H9 (cell line): ENCODE measurements around the gene NAGK. TPM values are rescaled to one million over a fixed set of nuclear protein-coding genes. Genes with fewer than 3 reads are reported as not detected.

Experiments used
- DNase-seq: peaks from one replicate; pipeline ENCODE4 v3.0.0-alpha.2; 2017
- H2AFZ ChIP-seq: one replicate; pipeline ENCODE4 v1.6.1; 2013; ENCODE audit warnings: mild to moderate bottlenecking, low read length, control low read depth, moderate library complexity
- H2AK5ac ChIP-seq: 2 replicates; pipeline ENCODE4 v1.6.1; 2013; ENCODE audit warnings: low read length, control low read depth, mixed read lengths; ENCODE audit not compliant: insufficient read length
- H2BK120ac ChIP-seq: one replicate; pipeline ENCODE4 v1.6.1; 2013; ENCODE audit warnings: low read depth, mild to moderate bottlenecking, low read length, control low read depth, inconsistent platforms; ENCODE audit not compliant: poor library complexity, severe bottlenecking
- H2BK12ac ChIP-seq: 2 replicates; pipeline ENCODE4 v1.6.1; 2013; ENCODE audit warnings: low read length, control low read depth, mixed read lengths, low read depth; ENCODE audit not compliant: insufficient read length
- H2BK15ac ChIP-seq: 2 replicates; pipeline ENCODE4 v1.6.1; 2013; ENCODE audit warnings: low read depth, low read length, control low read depth
- H2BK20ac ChIP-seq: one replicate; pipeline ENCODE4 v1.6.1; 2013; ENCODE audit warnings: low read depth, mild to moderate bottlenecking, low read length, control low read depth, inconsistent platforms; ENCODE audit not compliant: poor library complexity, severe bottlenecking
- H2BK5ac ChIP-seq: 2 replicates; pipeline ENCODE4 v1.6.1; 2013; ENCODE audit warnings: low read length, control low read depth, mixed read lengths; ENCODE audit not compliant: insufficient read length
- H3K14ac ChIP-seq: 2 replicates; pipeline ENCODE4 v1.6.1; 2013; ENCODE audit warnings: low read length, control low read depth; ENCODE audit not compliant: insufficient read depth
- H3K18ac ChIP-seq: 2 replicates; pipeline ENCODE4 v1.6.1; 2013; ENCODE audit warnings: low read depth, mild to moderate bottlenecking, mixed read lengths, low read length, control low read depth; ENCODE audit not compliant: insufficient read length
- H3K23ac ChIP-seq: 2 replicates; pipeline ENCODE4 v1.6.1; 2013; ENCODE audit warnings: low read length, control low read depth, mixed read lengths, low read depth; ENCODE audit not compliant: insufficient read length
- H3K23me2 ChIP-seq: 2 replicates; pipeline ENCODE4 v1.6.1; 2013; ENCODE audit warnings: low read depth, mild to moderate bottlenecking, mixed read lengths, low read length, control low read depth; ENCODE audit not compliant: insufficient read length, poor library complexity, severe bottlenecking
- H3K27ac ChIP-seq: 2 replicates; pipeline ENCODE4 v1.5.1; 2013; ENCODE audit warnings: low read length, control low read depth, mixed read lengths, low read depth; ENCODE audit not compliant: insufficient read length
- H3K27me3 ChIP-seq: 2 replicates; pipeline ENCODE4 v1.6.1; 2013; ENCODE audit warnings: low read length, control low read depth, inconsistent platforms; ENCODE audit not compliant: insufficient read depth
- H3K4ac ChIP-seq: 2 replicates; pipeline ENCODE4 v1.6.1; 2013; ENCODE audit warnings: low read depth, mild to moderate bottlenecking, control low read depth, inconsistent platforms, low read length, moderate library complexity
- H3K4me1 ChIP-seq: 2 replicates; pipeline ENCODE4 v1.6.1; 2013; ENCODE audit warnings: low read length, control low read depth, inconsistent platforms; ENCODE audit not compliant: insufficient read depth
- H3K4me2 ChIP-seq: 2 replicates; pipeline ENCODE4 v1.6.1; 2013; ENCODE audit warnings: low read length, control low read depth, mixed read lengths; ENCODE audit not compliant: insufficient read length, insufficient read depth
- H3K56ac ChIP-seq: 2 replicates; pipeline ENCODE4 v1.6.1; 2013; ENCODE audit warnings: low read depth, mild to moderate bottlenecking, mixed read lengths, low read length, control low read depth; ENCODE audit not compliant: insufficient read length
- H3K79me1 ChIP-seq: 2 replicates; pipeline ENCODE4 v1.6.1; 2013; ENCODE audit warnings: low read depth, mild to moderate bottlenecking, moderate library complexity, low read length, control low read depth, inconsistent platforms; ENCODE audit not compliant: insufficient read depth, poor library complexity, severe bottlenecking
- H3K79me2 ChIP-seq: 2 replicates; pipeline ENCODE4 v1.6.1; 2013; ENCODE audit warnings: low read length, control low read depth, inconsistent platforms; ENCODE audit not compliant: insufficient read depth
- H3K9ac ChIP-seq: 2 replicates; pipeline ENCODE4 v1.6.1; 2013; ENCODE audit warnings: low read length, control low read depth, mixed read lengths; ENCODE audit not compliant: insufficient read length; ENCODE audit errors: extremely low read depth
- H3K9me3 ChIP-seq: one replicate; pipeline ENCODE4 v1.6.1; 2013; ENCODE audit warnings: low read depth, low read length, inconsistent platforms; ENCODE audit not compliant: control insufficient read depth
- H3T11ph ChIP-seq: one replicate; pipeline ENCODE4 v1.6.1; 2013; ENCODE audit warnings: mild to moderate bottlenecking, low read length, control low read depth, inconsistent platforms
- H4K20me1 ChIP-seq: one replicate; pipeline ENCODE4 v1.6.1; 2013; ENCODE audit not compliant: control insufficient read depth, insufficient read length, insufficient read depth
- H4K5ac ChIP-seq: 2 replicates; pipeline ENCODE4 v1.6.1; 2013; ENCODE audit warnings: low read depth, mild to moderate bottlenecking, mixed read lengths, low read length, control low read depth; ENCODE audit not compliant: insufficient read length
- H4K8ac ChIP-seq: replicated peaks from 2 replicates; pipeline ENCODE4 v1.6.1; 2013; ENCODE audit warnings: low read length, control low read depth, mixed read lengths, low read depth; ENCODE audit not compliant: insufficient read length
- H4K91ac ChIP-seq: 2 replicates; pipeline ENCODE4 v1.6.1; 2013; ENCODE audit warnings: low read depth, mild to moderate bottlenecking, moderate library complexity, mixed read lengths, low read length, control low read depth; ENCODE audit not compliant: insufficient read length
- H3K27ac Mint-ChIP-seq, 3 experiments: 2 replicates in 2 of 3; 3 replicates in 1 of 3; pipeline ENCODE4 v1.8.0; 2020 to 2021; ENCODE audit warnings: mixed read lengths in 3 of 3, mild to moderate bottlenecking in 1 of 3, moderate library complexity in 1 of 3
- H3K27me3 Mint-ChIP-seq: 2 replicates; pipeline ENCODE4 v1.8.0; 2021; ENCODE audit warnings: low read depth, mild to moderate bottlenecking, moderate library complexity, mixed read lengths
- H3K36me3 Mint-ChIP-seq, 3 experiments: 2 replicates in 2 of 3; 3 replicates in 1 of 3; pipeline ENCODE4 v1.8.0; 2020 to 2021; ENCODE audit warnings: low read depth in 3 of 3, mixed read lengths in 3 of 3; ENCODE audit not compliant: insufficient read depth in 1 of 3
- H3K4me1 Mint-ChIP-seq, 2 experiments: 2 replicates each; pipeline ENCODE4 v1.8.0; 2020; ENCODE audit warnings: mixed read lengths in 2 of 2
- H3K4me3 Mint-ChIP-seq, 2 experiments: 2 replicates in 1 of 2; 3 replicates in 1 of 2; pipeline ENCODE4 v1.8.0; 2020 to 2021; ENCODE audit warnings: mild to moderate bottlenecking in 2 of 2, mixed read lengths in 2 of 2, moderate library complexity in 1 of 2
- H3K9me3 Mint-ChIP-seq, 2 experiments: 2 replicates in 1 of 2; 3 replicates in 1 of 2; pipeline ENCODE4 v1.8.0; 2020; ENCODE audit warnings: mild to moderate bottlenecking in 2 of 2, mixed read lengths in 2 of 2, moderate library complexity in 1 of 2
- CTCF ChIP-seq: fragments of 200-600 bp; sonication (generic); conservative IDR thresholded peaks from 3 replicates; pipeline ENCODE4 v1.8.0; 2021; ENCODE audit warnings: antibody characterized with exemption, mild to moderate bottlenecking
- WGBS: extraction: QIAGEN DNeasy Blood & Tissue Kit; methylation state at CpG from one replicate; pipeline ENCODE4 v1.1.7; 2013; ENCODE audit warnings: missing lambda C conversion rate, low lambda C conversion rate, mixed read lengths; ENCODE audit not compliant: insufficient read length; ENCODE audit errors: extremely low coverage; 5-methylcytosine and 5-hydroxymethylcytosine counted together
- total RNA-seq: library from RNA; stranded (reverse); gene quantifications from 2 replicates; pipeline ENCODE4 v1.2.1, GENCODE V29; 2021

Gene NAGK
- total RNA-seq, 1 experiment from 2014 or later = 74.4 TPM

GRCh38 chr2:71078624-71079023 is 10.2 kb downstream of the NAGK start:
- no peak overlapping the region for H2AK5ac ChIP-seq
- H3T11ph ChIP-seq = no peak overlapping the region
- no peak overlapping the region for H3K56ac ChIP-seq
- H3K27me3 ChIP-seq = no peaks in the 10 kb centered on the region
- Mint-ChIP-seq H3K27ac (no peak overlapping the region), H3K36me3 (peaks cover 13 to 48% (median 32%) of the 10 kb centered on the region in 3 experiments; a peak in 6 of 7 replicates), H3K4me3 (no peak overlapping the region), H3K9me3 (no peaks in the 10 kb centered on the region), H3K27me3 (no peaks in the 10 kb centered on the region), H3K4me1 (peaks cover 9 to 10% of the 10 kb centered on the region in 2 experiments)
- no peak overlapping the region for H3K4me2 ChIP-seq
- no CpG with 5 or more reads among the region's 3 CpGs for WGBS
- H3K18ac ChIP-seq = no peak overlapping the region
- no peaks in the 10 kb centered on the region for H3K9me3 ChIP-seq
- H4K8ac ChIP-seq = no peak overlapping the region
- no peak overlapping the region for H2BK5ac ChIP-seq
- H2BK120ac ChIP-seq = no peak overlapping the region
- no peak overlapping the region for H3K27ac ChIP-seq
- H3K23ac ChIP-seq = no peak overlapping the region
- H2BK12ac ChIP-seq = no peak overlapping the region
- no peak for DNase-seq
- H4K5ac ChIP-seq = no peak overlapping the region
- no peaks in the 10 kb centered on the region for H3K4me1 ChIP-seq
- no peak overlapping the region for H3K14ac ChIP-seq
- H3K9ac ChIP-seq = no peak overlapping the region
- no peaks in the 10 kb centered on the region for H3K79me2 ChIP-seq
- H4K20me1 ChIP-seq = no peaks in the 10 kb centered on the region
- H2AFZ ChIP-seq = no peak overlapping the region
- H3K23me2 ChIP-seq = no peaks in the 10 kb centered on the region
- no peak overlapping the region for H2BK20ac ChIP-seq
- TF ChIP-seq CTCF = no peak
- H3K4ac ChIP-seq = no peak overlapping the region
- H2BK15ac ChIP-seq = no peak overlapping the region
- no peaks in the 10 kb centered on the region for H3K79me1 ChIP-seq
- no peak overlapping the region for H4K91ac ChIP-seq
